Measurements from ENCODE around the gene RBM44. TPM values are rescaled to one million over a fixed set of nuclear protein-coding genes. Genes with fewer than 3 reads are reported as not detected.
"Not testable (repeated sequence)": the region's sequence is repeated elsewhere in the genome, so short reads cannot be mapped to it uniquely, and the experiment has no call there.

Gene RBM44
- total and polyA plus RNA-seq, 3 experiments from 2014 or later, result 0.07 to 0.63 (median 0.33) TPM

DNA sequence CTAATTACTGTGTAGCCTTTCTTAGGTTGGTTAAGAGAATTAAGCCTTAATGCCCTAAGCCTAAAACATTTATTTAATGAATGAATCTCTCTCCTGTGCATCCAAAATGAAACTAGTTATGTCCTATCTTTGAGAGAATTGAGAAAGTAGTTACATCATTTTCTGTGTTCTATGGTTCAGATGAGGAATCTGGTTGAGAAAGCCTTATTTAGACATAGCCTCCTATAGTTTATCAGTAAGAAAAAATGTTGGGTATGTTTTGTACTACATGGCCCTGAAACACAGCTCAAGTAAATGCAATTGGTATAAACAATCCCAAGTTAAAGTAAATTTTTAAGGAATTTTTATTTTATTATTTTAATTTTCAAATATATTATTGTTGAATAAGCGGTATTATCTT, 35.0 kb downstream of the RBM44 start:
- POLR2A ChIA-PET, result no interaction called here
- Histone ChIP-seq H3K27ac (ENCODE audit: low read depth, low read length) (no peak overlapping the region), H3K36me3 (ENCODE audit: insufficient read depth, low read length) (no peaks in the 10 kb centered on the region), H3K4me3 (ENCODE audit: low read length) (no peak overlapping the region), H3K27me3 (ENCODE audit: insufficient read depth, low read length, poor library complexity, severe bottlenecking) (no peaks in the 10 kb centered on the region), H3K9me3 (ENCODE audit: low read length) (no peaks in the 10 kb centered on the region), H3K4me1 (ENCODE audit: insufficient read depth, low read length) (no peaks in the 10 kb centered on the region)
- CTCF ChIA-PET, result no interaction called here
- Mint-ChIP-seq H3K27ac (no peak overlapping the region), H3K27me3 (peaks cover 1 to 3% of the 10 kb centered on the region in 2 donors), H3K9me3 (no peaks in the 10 kb centered on the region), H3K4me1 (no peaks in the 10 kb centered on the region), H3K36me3 (peaks cover 3 to 11% (median 6%) of the 10 kb centered on the region in 3 donors), H3K4me3 (no peak overlapping the region)
- DNase-seq, result no peak

DNA sequence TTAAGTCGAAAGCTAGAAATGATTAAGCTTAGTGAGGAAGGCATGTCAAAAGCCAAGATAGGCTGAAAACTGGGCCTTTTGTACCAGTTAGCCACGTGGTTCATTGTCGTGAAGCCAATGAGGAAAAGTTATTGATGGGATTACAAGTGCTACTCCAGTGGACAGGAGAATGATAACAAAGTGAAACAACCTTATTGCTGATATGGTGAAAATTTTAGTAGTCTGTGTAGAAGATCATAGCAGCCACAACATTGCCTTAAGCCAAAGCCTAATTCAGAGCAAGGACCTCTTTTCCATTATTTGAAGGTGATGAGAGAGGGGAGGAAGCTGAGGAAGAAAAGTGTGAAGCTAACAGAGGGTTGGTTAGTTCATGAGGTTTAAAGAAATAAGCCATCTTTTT, 36.8 kb downstream of the RBM44 start:
- no peak overlapping the region for H3K4me3 Mint-ChIP-seq
- no peaks in the 10 kb centered on the region for H3K36me3 ChIP-seq (ENCODE audit: insufficient read depth, low read length)
- no peaks in the 10 kb centered on the region for H3K4me1 Mint-ChIP-seq
- DNase-seq, result no peak
- H3K27ac ChIP-seq (ENCODE audit: low read depth, low read length), result no peak overlapping the region
- H3K9me3 ChIP-seq (ENCODE audit: low read length), result no peaks in the 10 kb centered on the region
- H3K4me1 ChIP-seq (ENCODE audit: insufficient read depth, low read length), result no peaks in the 10 kb centered on the region
- peaks cover 3 to 5% of the 10 kb centered on the region in 2 donors for H3K27me3 Mint-ChIP-seq
- no peaks in the 10 kb centered on the region for H3K27me3 ChIP-seq (ENCODE audit: insufficient read depth, low read length, poor library complexity, severe bottlenecking)
- no peak overlapping the region for H3K4me3 ChIP-seq (ENCODE audit: low read length)
- ChIA-PET CTCF (interaction anchor here (1.3 kb wide), 1 partner anchor 8 kb away, joined by 3 read pairs; no protein-coding TSS in a partner anchor), POLR2A (no interaction called here)
- H3K36me3 Mint-ChIP-seq, result peaks cover 3 to 17% (median 6%) of the 10 kb centered on the region in 3 donors
- H3K9me3 Mint-ChIP-seq, result peaks cover 0 to 2% (median 0%) of the 10 kb centered on the region in 5 donors
- no peak overlapping the region for H3K27ac Mint-ChIP-seq

- CTCF ChIA-PET, result no interaction called here
- Histone ChIP-seq H3K4me3 (ENCODE audit: low read length) (no peak overlapping the region), H3K27ac (ENCODE audit: low read depth, low read length) (no peak overlapping the region), H3K27me3 (ENCODE audit: insufficient read depth, low read length, poor library complexity, severe bottlenecking) (no peaks in the 10 kb centered on the region), H3K36me3 (ENCODE audit: insufficient read depth, low read length) (no peaks in the 10 kb centered on the region), H3K9me3 (ENCODE audit: low read length) (no peaks in the 10 kb centered on the region), H3K4me1 (ENCODE audit: insufficient read depth, low read length) (no peaks in the 10 kb centered on the region)
- POLR2A ChIA-PET, result no interaction called here
- H3K4me1 Mint-ChIP-seq, result no peaks in the 10 kb centered on the region
- peaks cover 0 to 12% (median 1%) of the 10 kb centered on the region in 3 donors for H3K36me3 Mint-ChIP-seq
- H3K4me3 Mint-ChIP-seq, result no peak overlapping the region
- peaks cover 0 to 2% (median 0%) of the 10 kb centered on the region in 5 donors for H3K9me3 Mint-ChIP-seq
- DNase-seq, result no peak
- peaks cover 0 to 5% of the 10 kb centered on the region in 2 donors for H3K27me3 Mint-ChIP-seq
- no peak overlapping the region for H3K27ac Mint-ChIP-seq
These were observed 42.5 kb downstream of the RBM44 start for GRCh38 chr2:237841051-237841450.

- H3K27me3 Mint-ChIP-seq; H3K4me1 Mint-ChIP-seq; DNase-seq; H3K4me3 Mint-ChIP-seq; H3K27ac Mint-ChIP-seq; H3K27ac ChIP-seq (ENCODE audit: low read depth, low read length); H3K4me3 ChIP-seq (ENCODE audit: low read length); H3K9me3 ChIP-seq (ENCODE audit: low read length); POLR2A ChIA-PET; H3K4me1 ChIP-seq (ENCODE audit: insufficient read depth, low read length); CTCF ChIA-PET; H3K27me3 ChIP-seq (ENCODE audit: insufficient read depth, low read length, poor library complexity, severe bottlenecking); H3K9me3 Mint-ChIP-seq; H3K36me3 ChIP-seq (ENCODE audit: insufficient read depth, low read length): not testable (repeated sequence)
- peaks cover 0 to 22% (median 1%) of the 10 kb centered on the region in 3 donors for H3K36me3 Mint-ChIP-seq
These were observed 50.4 kb downstream of the RBM44 start for GRCh38 chr2:237848940-237849339.

DNA sequence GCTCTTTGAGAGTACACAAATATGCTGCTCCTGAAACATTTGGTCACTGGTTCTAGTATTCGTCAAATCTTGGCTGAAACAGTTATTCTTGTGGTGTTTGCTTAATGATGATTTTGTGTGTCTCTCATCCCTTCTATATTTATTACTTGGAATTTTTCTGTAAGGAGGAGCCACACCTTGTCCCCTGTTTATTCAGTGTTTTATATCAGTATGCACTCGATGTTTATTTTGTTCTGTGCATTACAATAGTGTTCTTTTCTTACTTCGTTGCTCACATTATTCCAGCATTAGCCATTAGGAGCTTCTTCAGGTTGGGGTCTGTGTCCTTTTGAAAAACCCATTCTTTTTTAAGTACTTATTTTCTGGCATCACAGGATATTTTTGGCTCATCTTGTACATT, 55.7 kb downstream of the RBM44 start:
- no peak overlapping the region for H3K27ac ChIP-seq (ENCODE audit: low read depth, low read length)
- Mint-ChIP-seq H3K4me1 (peaks cover 3 to 6% (median 4%) of the 10 kb centered on the region in 3 donors), H3K27ac (no peak overlapping the region), H3K27me3 (peaks cover 15 to 21% of the 10 kb centered on the region in 2 donors), H3K4me3 (no peak overlapping the region), H3K9me3 (peaks cover 0 to 3% (median 0%) of the 10 kb centered on the region in 5 donors), H3K36me3 (no peaks in the 10 kb centered on the region)
- no peaks in the 10 kb centered on the region for H3K4me1 ChIP-seq (ENCODE audit: insufficient read depth, low read length)
- POLR2A ChIA-PET, result no interaction called here
- H3K36me3 ChIP-seq (ENCODE audit: insufficient read depth, low read length), result no peaks in the 10 kb centered on the region
- H3K4me3 ChIP-seq (ENCODE audit: low read length), result no peak overlapping the region
- DNase-seq, result no peak
- H3K9me3 ChIP-seq (ENCODE audit: low read length), result no peaks in the 10 kb centered on the region
- no peaks in the 10 kb centered on the region for H3K27me3 ChIP-seq (ENCODE audit: insufficient read depth, low read length, poor library complexity, severe bottlenecking)
- CTCF ChIA-PET, result interaction anchor here (0.7 kb wide), 1 partner anchor 409 kb away, joined by 3 read pairs; no protein-coding TSS in a partner anchor

DNA sequence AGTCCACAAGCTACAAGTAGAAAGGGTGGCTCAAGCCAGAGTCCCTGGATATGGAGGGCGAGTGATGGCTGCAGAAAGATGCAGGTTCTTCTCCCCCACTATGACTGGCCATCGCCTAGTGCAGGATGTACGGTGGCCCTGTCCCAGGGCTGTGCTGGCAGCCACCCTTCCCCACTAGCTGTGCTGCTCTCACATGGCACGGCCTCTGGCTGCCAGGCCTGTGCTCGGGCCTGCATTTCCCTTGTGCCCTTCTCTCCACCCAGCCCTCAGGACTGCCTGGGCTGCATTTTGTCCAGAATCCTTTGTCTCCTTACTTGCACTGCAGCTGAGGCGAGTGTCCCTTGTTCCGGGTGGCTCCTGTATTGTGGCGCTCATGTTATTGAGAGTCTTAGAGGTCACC, 59.2 kb downstream of the RBM44 start:
- Mint-ChIP-seq H3K36me3 (no peaks in the 10 kb centered on the region), H3K27me3 (peaks cover 37 to 47% of the 10 kb centered on the region in 2 donors), H3K4me3 (no peak overlapping the region), H3K27ac (no peak overlapping the region), H3K9me3 (no peaks in the 10 kb centered on the region), H3K4me1 (peaks cover 3 to 6% (median 4%) of the 10 kb centered on the region in 3 donors)
- Histone ChIP-seq H3K4me1 (ENCODE audit: insufficient read depth, low read length) (no peaks in the 10 kb centered on the region), H3K27me3 (ENCODE audit: insufficient read depth, low read length, poor library complexity, severe bottlenecking) (no peaks in the 10 kb centered on the region), H3K36me3 (ENCODE audit: insufficient read depth, low read length) (no peaks in the 10 kb centered on the region), H3K27ac (ENCODE audit: low read depth, low read length) (no peak overlapping the region), H3K4me3 (ENCODE audit: low read length) (no peak overlapping the region), H3K9me3 (ENCODE audit: low read length) (no peaks in the 10 kb centered on the region)
- no peak for DNase-seq
- ChIA-PET POLR2A (no interaction called here), CTCF (interaction anchor here (1.0 to 1.3 kb wide), 2 partner anchors 405 to 407 kb away, joined by 3 to 9 read pairs; no protein-coding TSS in a partner anchor)

- no peak overlapping the region for H3K27ac ChIP-seq (ENCODE audit: low read depth, low read length)
- ChIA-PET CTCF (interaction anchor here (0.8 to 1.3 kb wide), 3 partner anchors 65 to 406 kb away, joined by 3 to 9 read pairs (median 3); no protein-coding TSS in a partner anchor), POLR2A (interaction anchor here (0.6 kb wide), 1 partner anchor 394 kb away, joined by 3 read pairs; no protein-coding TSS in a partner anchor)
- Mint-ChIP-seq H3K4me1 (peaks cover 3 to 6% (median 4%) of the 10 kb centered on the region in 3 donors), H3K36me3 (no peaks in the 10 kb centered on the region), H3K27ac (no peak overlapping the region), H3K9me3 (no peaks in the 10 kb centered on the region), H3K4me3 (peak overlapping the region in 3 of 7 donors; percentile 26 to 83 (median 47)), H3K27me3 (peaks cover 37 to 50% of the 10 kb centered on the region in 2 donors)
- DNase-seq, result peak in 2 of 5 donors; percentile 18 to 28
- H3K9me3 ChIP-seq (ENCODE audit: low read length), result no peaks in the 10 kb centered on the region
- H3K4me3 ChIP-seq (ENCODE audit: low read length), result no peak overlapping the region
- H3K4me1 ChIP-seq (ENCODE audit: insufficient read depth, low read length), result no peaks in the 10 kb centered on the region
- H3K27me3 ChIP-seq (ENCODE audit: insufficient read depth, low read length, poor library complexity, severe bottlenecking), result no peaks in the 10 kb centered on the region
- no peaks in the 10 kb centered on the region for H3K36me3 ChIP-seq (ENCODE audit: insufficient read depth, low read length)
These were observed 59.9 kb downstream of the RBM44 start for GRCh38 chr2:237858294-237859081.

- no peak overlapping the region for H3K4me3 Mint-ChIP-seq
These were observed 60.5 kb downstream of the RBM44 start for GRCh38 chr2:237859082-237859433.

More at GRCh38 chr2:237859082-237859433, 60.5 kb downstream of the RBM44 start:
- Mint-ChIP-seq H3K4me1 (peaks cover 3 to 6% (median 4%) of the 10 kb centered on the region in 3 donors), H3K36me3 (no peaks in the 10 kb centered on the region), H3K27ac (no peak overlapping the region), H3K9me3 (no peaks in the 10 kb centered on the region), H3K27me3 (peaks cover 37 to 51% of the 10 kb centered on the region in 2 donors)
- no peaks in the 10 kb centered on the region for H3K4me1 ChIP-seq (ENCODE audit: insufficient read depth, low read length)
- ChIA-PET CTCF (interaction anchor here (0.8 to 1.3 kb wide), 2 partner anchors 64 to 404 kb away, joined by 3 to 9 read pairs; no protein-coding TSS in a partner anchor), POLR2A (no interaction called here)
- no peak overlapping the region for H3K27ac ChIP-seq (ENCODE audit: low read depth, low read length)
- no peaks in the 10 kb centered on the region for H3K36me3 ChIP-seq (ENCODE audit: insufficient read depth, low read length)
- no peaks in the 10 kb centered on the region for H3K9me3 ChIP-seq (ENCODE audit: low read length)
- H3K4me3 ChIP-seq (ENCODE audit: low read length), result no peak overlapping the region
- no peak for DNase-seq
- no peaks in the 10 kb centered on the region for H3K27me3 ChIP-seq (ENCODE audit: insufficient read depth, low read length, poor library complexity, severe bottlenecking)

Measured in CD8-positive, alpha-beta memory T cell (primary cell).